Endothelial cell (in vitro differentiated cells): Measurements from ENCODE around the gene STPG4. TPM values are rescaled to one million over a fixed set of nuclear protein-coding genes. Genes with fewer than 3 reads are reported as not detected.

ENCODE experiments used
- DNase-seq: peaks from one replicate; pipeline ENCODE4 v3.0.0; 2021; ENCODE audit warnings: low spot score
- H3K27ac Mint-ChIP-seq: one replicate; pipeline ENCODE4 v1.8.0; 2021; ENCODE audit warnings: mixed read lengths, inconsistent platforms; ENCODE audit not compliant: unreplicated experiment
- H3K27me3 Mint-ChIP-seq: one replicate; pipeline ENCODE4 v1.8.0; 2021; ENCODE audit warnings: mild to moderate bottlenecking, moderate library complexity, mixed read lengths, inconsistent platforms; ENCODE audit not compliant: unreplicated experiment
- H3K36me3 Mint-ChIP-seq: one replicate; pipeline ENCODE4 v1.8.0; 2021; ENCODE audit warnings: mild to moderate bottlenecking, low read depth, mixed read lengths, inconsistent platforms; ENCODE audit not compliant: unreplicated experiment
- H3K4me1 Mint-ChIP-seq: one replicate; pipeline ENCODE4 v1.8.0; 2021; ENCODE audit warnings: mild to moderate bottlenecking, mixed read lengths, inconsistent platforms; ENCODE audit not compliant: unreplicated experiment
- H3K4me3 Mint-ChIP-seq: one replicate; pipeline ENCODE4 v1.8.0; 2021; ENCODE audit warnings: mild to moderate bottlenecking, mixed read lengths, inconsistent platforms; ENCODE audit not compliant: unreplicated experiment
- H3K9me3 Mint-ChIP-seq: one replicate; pipeline ENCODE4 v1.8.0; 2021; ENCODE audit warnings: mixed read lengths, inconsistent platforms; ENCODE audit not compliant: unreplicated experiment
- total RNA-seq: library from RNA; stranded (reverse); fragmentation: NEBNext Ultra II Directional; extraction: Animal tissue kit (Norgen Biotek cat#: 25700); gene quantifications from one replicate; pipeline ENCODE4 v1.2.1, GENCODE V29; 2021; ENCODE audit not compliant: unreplicated experiment
- TF ChIP-seq, protein P1 (sequence below): fragments of 200-600 bp; sonication (generic); IDR thresholded peaks from one replicate; pipeline ENCODE4 v1.5.0; 2021; ENCODE audit warnings: antibody characterized with exemption; ENCODE audit not compliant: unreplicated experiment

STPG4 gene
- total RNA-seq, 1 donor from 2014 or later, result not detected

DNA sequence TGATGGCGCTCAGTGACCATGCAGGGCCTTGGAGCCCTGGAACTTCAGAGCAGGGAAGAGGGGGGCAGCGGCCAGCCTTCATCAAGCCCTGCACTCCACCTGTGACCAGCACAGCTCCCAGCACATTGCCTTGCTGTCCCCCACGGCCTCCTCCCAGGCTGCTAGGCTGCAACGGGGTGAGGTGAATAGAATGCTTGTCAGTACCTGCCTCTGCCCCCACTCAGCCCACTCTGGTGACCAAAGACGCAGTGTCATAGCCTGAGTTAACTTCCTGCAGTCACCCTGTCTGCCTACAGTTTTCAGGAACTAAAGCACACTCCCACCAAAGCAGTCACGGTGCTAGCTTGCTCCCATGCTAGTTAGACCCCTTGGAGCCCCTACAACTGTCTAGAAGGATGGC lies 72.1 kb downstream of the STPG4 start:
- no peak for DNase-seq
- Mint-ChIP-seq H3K4me3 (no peak overlapping the region), H3K27ac (no peak overlapping the region), H3K4me1 (peaks cover 36% of the 10 kb centered on the region), H3K27me3 (peaks cover 8% of the 10 kb centered on the region), H3K36me3 (peaks cover 4% of the 10 kb centered on the region), H3K9me3 (no peaks in the 10 kb centered on the region)
- TF ChIP-seq, protein P1, sequence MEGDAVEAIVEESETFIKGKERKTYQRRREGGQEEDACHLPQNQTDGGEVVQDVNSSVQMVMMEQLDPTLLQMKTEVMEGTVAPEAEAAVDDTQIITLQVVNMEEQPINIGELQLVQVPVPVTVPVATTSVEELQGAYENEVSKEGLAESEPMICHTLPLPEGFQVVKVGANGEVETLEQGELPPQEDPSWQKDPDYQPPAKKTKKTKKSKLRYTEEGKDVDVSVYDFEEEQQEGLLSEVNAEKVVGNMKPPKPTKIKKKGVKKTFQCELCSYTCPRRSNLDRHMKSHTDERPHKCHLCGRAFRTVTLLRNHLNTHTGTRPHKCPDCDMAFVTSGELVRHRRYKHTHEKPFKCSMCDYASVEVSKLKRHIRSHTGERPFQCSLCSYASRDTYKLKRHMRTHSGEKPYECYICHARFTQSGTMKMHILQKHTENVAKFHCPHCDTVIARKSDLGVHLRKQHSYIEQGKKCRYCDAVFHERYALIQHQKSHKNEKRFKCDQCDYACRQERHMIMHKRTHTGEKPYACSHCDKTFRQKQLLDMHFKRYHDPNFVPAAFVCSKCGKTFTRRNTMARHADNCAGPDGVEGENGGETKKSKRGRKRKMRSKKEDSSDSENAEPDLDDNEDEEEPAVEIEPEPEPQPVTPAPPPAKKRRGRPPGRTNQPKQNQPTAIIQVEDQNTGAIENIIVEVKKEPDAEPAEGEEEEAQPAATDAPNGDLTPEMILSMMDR, result no peak

DNA sequence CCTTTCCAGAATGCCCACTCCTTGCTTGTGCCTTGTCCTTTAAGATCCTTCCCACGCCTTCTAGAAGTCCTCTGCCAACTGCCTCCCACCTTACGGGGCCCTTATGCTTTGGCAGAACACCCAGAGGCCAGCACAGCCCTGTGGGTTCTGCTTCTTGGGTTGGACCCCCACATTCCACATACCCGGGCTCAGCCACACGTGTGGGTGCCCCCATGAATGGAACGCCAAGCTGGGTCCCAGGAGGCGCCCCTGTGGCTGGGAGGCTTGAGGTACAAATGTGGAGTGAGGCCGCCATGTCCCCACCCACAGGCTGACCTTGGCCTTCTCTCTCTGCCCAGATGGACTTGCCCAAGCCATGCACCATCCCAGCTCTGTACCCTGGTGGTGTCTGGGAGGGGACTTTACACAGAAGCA lies 74.2 kb downstream of the STPG4 start:
- Mint-ChIP-seq H3K4me1 (peaks cover 32% of the 10 kb centered on the region), H3K4me3 (no peak overlapping the region), H3K27me3 (peaks cover 12% of the 10 kb centered on the region), H3K36me3 (no peaks in the 10 kb centered on the region), H3K9me3 (no peaks in the 10 kb centered on the region), H3K27ac (no peak overlapping the region)
- DNase-seq, result no peak
- TF ChIP-seq, protein P1, result no peak

DNA sequence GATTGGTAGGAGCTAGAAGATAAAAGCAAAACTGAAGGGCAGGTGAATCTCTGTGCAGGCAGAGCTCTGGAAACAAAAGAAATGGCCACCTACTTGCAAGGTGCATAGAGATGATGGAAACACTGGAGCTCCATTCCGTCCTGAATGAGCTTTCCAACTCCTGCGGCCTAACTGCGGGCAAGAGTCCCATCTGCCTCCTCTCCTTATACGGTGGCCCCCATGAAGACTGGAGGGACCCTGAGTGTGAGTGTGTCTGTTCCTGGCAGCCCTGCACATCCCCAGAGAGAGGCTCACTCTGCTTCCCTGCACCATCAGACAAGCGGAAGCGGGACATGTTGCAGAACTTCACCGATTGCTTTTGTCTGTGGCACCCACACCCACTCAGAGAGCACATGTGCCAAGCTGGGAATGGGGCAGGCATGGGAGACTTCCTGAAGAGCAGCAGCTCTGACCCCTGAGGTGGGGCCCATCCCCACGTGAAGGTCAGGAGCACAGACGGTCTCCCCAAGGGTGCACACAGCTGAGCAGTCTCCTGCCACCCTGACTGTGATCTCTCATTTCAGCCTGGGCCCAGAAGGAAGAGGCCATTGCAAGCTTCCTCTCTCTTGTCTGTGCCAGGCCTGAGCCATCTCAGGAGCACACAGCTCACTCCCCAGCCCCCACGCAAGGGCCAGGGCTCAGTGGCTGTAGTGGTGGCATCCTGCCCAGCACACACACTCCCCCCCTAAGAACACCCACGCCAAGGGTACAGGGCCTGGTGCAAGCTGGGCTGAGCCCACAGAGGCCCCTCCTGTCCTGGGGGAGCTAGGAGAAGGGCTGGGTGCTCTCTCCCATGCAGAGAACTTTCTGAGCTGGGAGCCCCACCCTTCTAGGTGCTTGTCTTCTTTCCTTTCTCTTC lies 75.3 kb downstream of the STPG4 start:
- no peaks in the 10 kb centered on the region for H3K36me3 Mint-ChIP-seq
- H3K27me3 Mint-ChIP-seq, result peaks cover 9% of the 10 kb centered on the region
- peaks cover 30% of the 10 kb centered on the region for H3K4me1 Mint-ChIP-seq
- no peak overlapping the region for H3K27ac Mint-ChIP-seq
- H3K4me3 Mint-ChIP-seq, result no peak overlapping the region
- TF ChIP-seq, protein P1, result no peak
- no peak for DNase-seq
- no peaks in the 10 kb centered on the region for H3K9me3 Mint-ChIP-seq

DNA sequence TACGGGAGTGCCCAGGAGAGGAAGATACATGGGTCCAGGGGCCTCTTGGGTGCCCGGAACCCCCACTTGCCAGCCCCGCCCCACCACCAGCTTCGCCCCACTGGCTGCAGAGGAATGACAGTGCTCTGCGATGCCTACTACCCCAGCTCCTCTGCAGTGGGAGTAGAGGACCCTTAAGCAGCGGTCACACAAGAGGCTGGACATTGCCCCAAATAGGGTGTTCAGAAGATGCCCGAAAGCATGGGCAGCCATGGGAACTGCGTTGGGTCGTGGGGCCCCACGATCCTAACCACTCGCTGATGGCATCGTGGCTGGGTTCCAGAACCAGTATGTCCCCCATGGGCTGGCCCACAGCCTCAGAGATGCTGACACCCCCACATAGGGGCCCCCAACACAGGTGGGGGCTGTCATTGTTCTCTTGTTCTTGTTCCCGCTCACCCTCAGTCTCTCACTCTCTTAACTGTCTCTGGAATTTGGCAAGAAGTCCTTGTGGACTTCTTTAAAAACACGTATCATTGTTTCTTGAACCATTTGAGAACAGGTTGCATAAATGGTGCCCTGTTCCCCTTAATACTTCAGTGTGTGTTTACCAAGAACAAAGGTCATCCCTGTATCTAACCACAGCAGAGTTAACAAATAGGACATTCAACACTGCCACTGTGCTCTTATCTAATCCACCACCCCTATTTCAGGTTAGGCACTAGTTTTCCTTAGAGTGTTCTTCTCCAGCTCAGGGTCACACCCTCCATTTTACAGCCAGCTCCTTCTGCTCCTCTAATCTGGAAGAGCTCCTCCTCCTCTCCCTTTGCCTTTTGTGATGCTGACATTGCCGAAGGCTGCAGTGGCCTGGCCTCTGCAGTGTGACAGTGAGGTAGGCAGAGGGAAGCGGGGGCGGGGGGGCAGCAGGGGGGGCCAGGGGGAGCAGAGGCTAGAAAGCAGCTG lies 76.3 kb downstream of the STPG4 start:
- DNase-seq, result no peak
- peaks cover 25% of the 10 kb centered on the region for H3K4me1 Mint-ChIP-seq
- TF ChIP-seq, protein P1, result no peak

More for the DNA sequence above, 76.3 kb downstream of the STPG4 start:
- Mint-ChIP-seq H3K36me3 (no peaks in the 10 kb centered on the region), H3K27ac (no peak overlapping the region), H3K27me3 (peaks cover 9% of the 10 kb centered on the region), H3K4me3 (no peak overlapping the region), H3K9me3 (no peaks in the 10 kb centered on the region)
